Measurements from ENCODE around the gene KCNN3. TPM values are rescaled to one million over a fixed set of nuclear protein-coding genes. Genes with fewer than 3 reads are reported as not detected.

KCNN3 gene
- total and polyA plus RNA-seq, 2 of the 13 experiments (the other 11 are each of a cell fraction or from before 2014, with no cell fraction given): not detected

DNA sequence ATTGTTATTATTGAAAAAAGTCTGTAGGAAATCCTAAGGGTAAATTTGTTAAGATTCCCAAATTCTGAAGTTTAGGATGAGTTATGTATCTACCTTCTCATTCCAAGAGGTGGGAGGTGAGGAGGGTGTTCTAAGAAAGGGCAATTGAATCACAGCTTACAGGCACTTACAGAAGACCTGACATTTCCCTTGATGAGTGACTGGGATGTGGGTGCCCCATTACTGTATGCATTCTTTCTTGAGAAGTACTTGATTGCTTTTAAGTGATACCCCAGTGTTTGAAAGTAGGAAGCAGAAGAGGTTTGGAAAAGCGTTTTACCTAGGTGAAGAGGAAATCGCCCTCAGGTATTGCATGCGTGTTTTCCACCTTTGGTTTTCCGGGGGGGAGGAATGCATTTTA is 175.1 kb downstream of the KCNN3 start:
- Histone ChIP-seq H3K4me3 (replicated peaks in 1 of 3; ENCODE audit: insufficient read depth in 1 of 3, low read depth in 2 of 3, low read length in 3 of 3) (no peak overlapping the region), H4K20me1 (ENCODE audit: insufficient read depth, low read length) (no peaks in the 10 kb centered on the region), H3K36me3 (replicated peaks in 1 of 2; ENCODE audit: control insufficient read depth in 1 of 2, insufficient read depth in 2 of 2, low read length in 2 of 2) (no peaks in the 10 kb centered on the region), H3K27me3 (ENCODE audit: control insufficient read depth in 1 of 2, insufficient read depth in 2 of 2, low read length in 2 of 2) (peaks cover 0 to 4% of the 10 kb centered on the region in 2 experiments; a peak in 3 of 5 replicates), H3K4me2 (ENCODE audit: low read depth, low read length) (no peak overlapping the region), H3K4me1 (ENCODE audit: insufficient read depth, low read length) (peaks cover 23% of the 10 kb centered on the region), H3K9ac (ENCODE audit: insufficient read depth, low read depth, low read length) (no peak overlapping the region), H3K27ac (ENCODE audit: extremely low read length, insufficient read depth, low read length) (no peak overlapping the region), H3K9me3 (ENCODE audit: low read length) (no peaks in the 10 kb centered on the region), H2AFZ (ENCODE audit: low read length) (no peak overlapping the region), H3K79me2 (ENCODE audit: insufficient read depth, low read length) (no peaks in the 10 kb centered on the region)
- in situ Hi-C loops (cut with HindIII; ENCODE audit: extremely low pct_ligation_motif_present, low pct_unique_long_range_greater_than_20kb) (no loop called here), intact Hi-C loops (cut with micrococcal nuclease; ENCODE audit: unreplicated experiment) (no loop called here)
- WGBS (ENCODE audit: low lambda C conversion rate): 8% methylated on average over 4 of the region's 4 CpGs
- no TSS peak for BruUV-seq (replicated peaks)
- TF ChIP-seq, protein P1, sequence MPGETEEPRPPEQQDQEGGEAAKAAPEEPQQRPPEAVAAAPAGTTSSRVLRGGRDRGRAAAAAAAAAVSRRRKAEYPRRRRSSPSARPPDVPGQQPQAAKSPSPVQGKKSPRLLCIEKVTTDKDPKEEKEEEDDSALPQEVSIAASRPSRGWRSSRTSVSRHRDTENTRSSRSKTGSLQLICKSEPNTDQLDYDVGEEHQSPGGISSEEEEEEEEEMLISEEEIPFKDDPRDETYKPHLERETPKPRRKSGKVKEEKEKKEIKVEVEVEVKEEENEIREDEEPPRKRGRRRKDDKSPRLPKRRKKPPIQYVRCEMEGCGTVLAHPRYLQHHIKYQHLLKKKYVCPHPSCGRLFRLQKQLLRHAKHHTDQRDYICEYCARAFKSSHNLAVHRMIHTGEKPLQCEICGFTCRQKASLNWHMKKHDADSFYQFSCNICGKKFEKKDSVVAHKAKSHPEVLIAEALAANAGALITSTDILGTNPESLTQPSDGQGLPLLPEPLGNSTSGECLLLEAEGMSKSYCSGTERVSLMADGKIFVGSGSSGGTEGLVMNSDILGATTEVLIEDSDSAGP (CRISPR knock-in tag; IDR thresholded peaks at IDR 0.05; ENCODE audit: borderline replicate concordance): no peak
- TF ChIP-seq RBAK (CRISPR knock-in tag; IDR thresholded peaks at IDR 0.05) (no peak), ZNF350 (CRISPR knock-in tag; IDR thresholded peaks at IDR 0.05; ENCODE audit: borderline replicate concordance, low read depth) (no peak), TGIF2 (CRISPR knock-in tag; IDR thresholded peaks at IDR 0.05) (no peak), HOXA7 (CRISPR knock-in tag; IDR thresholded peaks at IDR 0.05) (no peak), ZNF138 (CRISPR knock-in tag; IDR thresholded peaks at IDR 0.05; ENCODE audit: low read depth) (no peak), SMAD9 (CRISPR knock-in tag; IDR thresholded peaks at IDR 0.05) (no peak), JARID2 (CRISPR knock-in tag; IDR thresholded peaks at IDR 0.05; ENCODE audit: insufficient replicate concordance) (no peak), ZFP90 (CRISPR knock-in tag; IDR thresholded peaks at IDR 0.05; ENCODE audit: borderline replicate concordance) (no peak), RBM22 (optimal IDR thresholded peaks at IDR 0.05; ENCODE audit: low read length) (no peak), ZNF496 (CRISPR knock-in tag; IDR thresholded peaks at IDR 0.05; ENCODE audit: insufficient replicate concordance) (no peak), ZNF776 (CRISPR knock-in tag; IDR thresholded peaks at IDR 0.05) (no peak), ZNF567 (CRISPR knock-in tag; IDR thresholded peaks at IDR 0.05; ENCODE audit: borderline replicate concordance) (no peak), MAFK (conservative IDR thresholded peaks at IDR 0.05 in 1 of 2, IDR thresholded peaks at IDR 0.05 in 1 of 2; ENCODE audit: low read length in 2 of 2) (no peak), ZNF143 (CRISPR knock-in tag; IDR thresholded peaks at IDR 0.05) (no peak), TAF1 (CRISPR knock-in tag; IDR thresholded peaks at IDR 0.05) (no peak), ZNF292 (CRISPR knock-in tag; IDR thresholded peaks at IDR 0.05; ENCODE audit: borderline replicate concordance, low read depth) (no peak)
- TF ChIP-seq, protein P2, sequence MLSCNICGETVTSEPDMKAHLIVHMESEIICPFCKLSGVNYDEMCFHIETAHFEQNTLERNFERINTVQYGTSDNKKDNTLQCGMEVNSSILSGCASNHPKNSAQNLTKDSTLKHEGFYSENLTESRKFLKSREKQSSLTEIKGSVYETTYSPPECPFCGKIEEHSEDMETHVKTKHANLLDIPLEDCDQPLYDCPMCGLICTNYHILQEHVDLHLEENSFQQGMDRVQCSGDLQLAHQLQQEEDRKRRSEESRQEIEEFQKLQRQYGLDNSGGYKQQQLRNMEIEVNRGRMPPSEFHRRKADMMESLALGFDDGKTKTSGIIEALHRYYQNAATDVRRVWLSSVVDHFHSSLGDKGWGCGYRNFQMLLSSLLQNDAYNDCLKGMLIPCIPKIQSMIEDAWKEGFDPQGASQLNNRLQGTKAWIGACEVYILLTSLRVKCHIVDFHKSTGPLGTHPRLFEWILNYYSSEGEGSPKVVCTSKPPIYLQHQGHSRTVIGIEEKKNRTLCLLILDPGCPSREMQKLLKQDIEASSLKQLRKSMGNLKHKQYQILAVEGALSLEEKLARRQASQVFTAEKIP (CRISPR knock-in tag; IDR thresholded peaks at IDR 0.05; ENCODE audit: borderline replicate concordance): no peak
- TF ChIP-seq, protein P3, sequence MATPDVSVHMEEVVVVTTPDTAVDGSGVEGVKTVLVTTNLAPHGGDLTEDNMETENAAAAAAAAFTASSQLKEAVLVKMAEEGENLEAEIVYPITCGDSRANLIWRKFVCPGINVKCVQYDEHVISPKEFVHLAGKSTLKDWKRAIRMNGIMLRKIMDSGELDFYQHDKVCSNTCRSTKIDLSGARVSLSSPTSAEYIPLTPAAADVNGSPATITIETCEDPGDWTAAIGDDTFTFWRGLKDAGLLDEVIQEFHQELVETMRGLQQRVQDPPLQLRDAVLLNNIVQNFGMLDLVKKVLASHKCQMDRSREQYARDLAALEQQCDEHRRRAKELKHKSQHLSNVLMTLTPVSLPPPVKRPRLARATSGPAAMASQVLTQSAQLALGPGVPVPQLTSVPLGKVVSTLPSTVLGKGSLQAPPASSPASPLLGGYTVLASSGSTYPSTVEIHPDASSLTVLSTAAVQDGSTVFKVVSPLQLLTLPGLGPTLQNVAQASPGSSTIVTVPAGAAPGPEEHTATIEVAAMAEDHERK (CRISPR knock-in tag; IDR thresholded peaks at IDR 0.05; ENCODE audit: low read depth): no peak
- TF ChIP-seq, protein P4, sequence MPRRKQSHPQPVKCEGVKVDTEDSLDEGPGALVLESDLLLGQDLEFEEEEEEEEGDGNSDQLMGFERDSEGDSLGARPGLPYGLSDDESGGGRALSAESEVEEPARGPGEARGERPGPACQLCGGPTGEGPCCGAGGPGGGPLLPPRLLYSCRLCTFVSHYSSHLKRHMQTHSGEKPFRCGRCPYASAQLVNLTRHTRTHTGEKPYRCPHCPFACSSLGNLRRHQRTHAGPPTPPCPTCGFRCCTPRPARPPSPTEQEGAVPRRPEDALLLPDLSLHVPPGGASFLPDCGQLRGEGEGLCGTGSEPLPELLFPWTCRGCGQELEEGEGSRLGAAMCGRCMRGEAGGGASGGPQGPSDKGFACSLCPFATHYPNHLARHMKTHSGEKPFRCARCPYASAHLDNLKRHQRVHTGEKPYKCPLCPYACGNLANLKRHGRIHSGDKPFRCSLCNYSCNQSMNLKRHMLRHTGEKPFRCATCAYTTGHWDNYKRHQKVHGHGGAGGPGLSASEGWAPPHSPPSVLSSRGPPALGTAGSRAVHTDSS (CRISPR knock-in tag; conservative IDR thresholded peaks at IDR 0.05): no peak
- no peak for FAIRE-seq
- no peak for DNase-seq (ENCODE audit: low spot score)
- no peak for ATAC-seq
- POLR2A ChIA-PET: no interaction called here
- CTCF ChIA-PET (ENCODE audit: low intra/inter-chr PET ratio, low total read pairs): no interaction called here

All from HepG2 (cell line).